ENCODE results near the gene HAUS3.

Gene HAUS3

DNA sequence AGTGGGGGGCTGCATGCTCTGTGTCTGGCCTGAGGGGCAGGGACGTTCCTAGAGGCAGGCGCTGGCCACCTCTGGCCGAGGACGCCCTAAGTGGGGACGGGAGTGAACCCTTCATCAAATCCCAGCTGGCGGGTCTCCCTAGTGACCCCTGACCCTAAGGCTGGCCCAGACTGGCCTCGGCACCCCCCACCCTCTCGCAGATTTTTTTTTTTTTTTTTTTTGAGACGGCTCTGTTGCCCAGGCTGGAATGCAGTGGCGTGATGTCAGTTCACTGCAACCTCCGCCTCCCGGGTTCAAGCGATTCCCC, 21.0 kb upstream of the HAUS3 start:
- FAIRE-seq: no peak

DNA sequence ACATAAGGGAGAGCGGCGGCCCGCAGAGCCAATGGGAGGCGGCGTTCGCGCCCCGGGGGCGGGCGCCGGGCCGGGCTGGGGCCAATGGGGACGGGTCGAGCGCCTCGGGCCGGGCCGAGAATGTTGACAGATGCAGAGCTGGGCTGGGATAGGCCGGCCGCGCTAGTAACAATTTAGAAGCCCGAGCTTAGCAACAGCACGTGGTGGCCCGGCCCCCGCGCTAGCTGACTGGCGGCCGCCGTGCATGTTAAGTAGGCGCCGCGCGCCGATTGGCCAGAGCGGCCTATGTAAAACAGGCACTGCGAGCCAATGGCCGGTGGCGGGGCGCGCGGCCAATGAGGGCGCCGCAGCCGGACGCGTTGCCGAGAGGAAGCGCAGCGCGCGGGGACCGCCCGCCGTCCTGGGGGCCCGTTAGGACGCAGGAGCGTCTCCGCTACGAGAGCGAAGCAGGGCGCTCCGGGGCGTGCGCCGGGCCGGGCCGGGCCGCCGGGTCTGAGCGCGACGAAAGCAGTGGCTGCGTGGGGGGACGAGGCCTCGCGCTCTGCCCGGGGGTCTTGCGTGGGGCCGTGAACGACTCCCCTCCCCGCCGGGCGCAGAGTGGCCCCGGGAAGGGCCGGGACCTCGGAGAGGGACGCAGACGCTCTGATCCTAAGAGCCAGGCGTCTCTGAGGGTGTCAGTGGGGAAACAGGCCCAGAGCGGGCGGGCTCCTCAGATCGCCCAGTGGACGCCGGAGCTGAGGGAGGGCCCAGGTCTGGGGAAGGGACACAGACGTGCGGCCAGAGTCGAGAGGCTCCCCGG, 20.4 kb upstream of the HAUS3 start:
- no peak for FAIRE-seq

DNA sequence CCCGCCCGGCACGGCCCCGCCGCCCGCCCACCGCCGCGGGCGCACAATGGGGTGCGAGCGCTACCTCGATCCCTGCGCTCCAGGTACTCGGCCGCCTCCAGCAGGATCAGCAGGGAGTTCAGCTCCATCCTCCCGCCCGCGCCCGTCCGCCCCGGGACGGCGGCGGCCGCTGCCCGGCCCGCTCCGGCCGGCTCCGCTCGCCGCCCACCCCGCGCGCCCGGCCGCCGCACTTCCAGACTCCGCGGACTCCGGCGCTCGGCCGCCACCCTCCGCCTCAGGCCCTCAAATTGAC, 19.9 kb upstream of the HAUS3 start, which contains the start of gene MXD4:
Gene MXD4 (minus strand): TSS at position 257 of the 292 bp plus-strand sequence. CDS start 129 bp downstream, at position 128.
- FAIRE-seq: no peak

DNA sequence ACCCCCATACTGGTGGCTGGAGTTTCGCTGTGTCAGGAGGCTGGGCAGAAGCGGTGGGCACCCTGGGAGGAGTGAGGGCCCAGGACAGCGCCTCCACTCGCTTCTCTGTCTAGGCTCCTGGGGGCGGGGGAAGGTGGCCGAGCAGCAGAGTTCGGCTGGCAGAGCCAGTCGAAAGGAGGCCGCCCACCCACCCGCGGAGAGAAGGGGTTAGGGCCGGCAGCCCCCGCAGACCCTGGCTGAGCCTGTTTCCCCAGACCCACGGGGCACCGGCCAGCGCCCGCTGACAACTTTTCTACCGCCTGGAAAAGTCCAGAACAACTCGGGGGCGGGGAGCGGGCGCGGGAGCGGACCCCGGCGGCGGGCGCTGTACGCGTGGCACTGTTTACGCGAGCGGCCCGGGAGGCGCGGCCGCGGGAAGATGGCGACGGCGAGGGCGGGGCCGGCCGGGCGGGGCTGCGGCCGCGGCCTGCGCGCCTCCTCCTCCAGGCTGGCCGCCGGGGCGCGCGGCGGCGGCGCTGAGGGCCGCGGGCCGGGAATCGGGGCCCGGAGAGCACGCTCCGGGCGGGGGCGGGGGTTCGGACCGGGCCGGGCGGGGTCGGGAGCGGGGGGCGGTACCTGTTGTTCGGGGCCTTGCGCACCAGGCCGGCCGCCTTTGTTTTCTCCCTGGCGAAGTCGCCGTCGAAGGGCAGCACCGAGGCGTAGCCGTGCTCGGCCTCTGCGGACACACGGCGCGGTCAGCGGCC, 19.4 kb upstream of the HAUS3 start:
- FAIRE-seq: no peak

DNA sequence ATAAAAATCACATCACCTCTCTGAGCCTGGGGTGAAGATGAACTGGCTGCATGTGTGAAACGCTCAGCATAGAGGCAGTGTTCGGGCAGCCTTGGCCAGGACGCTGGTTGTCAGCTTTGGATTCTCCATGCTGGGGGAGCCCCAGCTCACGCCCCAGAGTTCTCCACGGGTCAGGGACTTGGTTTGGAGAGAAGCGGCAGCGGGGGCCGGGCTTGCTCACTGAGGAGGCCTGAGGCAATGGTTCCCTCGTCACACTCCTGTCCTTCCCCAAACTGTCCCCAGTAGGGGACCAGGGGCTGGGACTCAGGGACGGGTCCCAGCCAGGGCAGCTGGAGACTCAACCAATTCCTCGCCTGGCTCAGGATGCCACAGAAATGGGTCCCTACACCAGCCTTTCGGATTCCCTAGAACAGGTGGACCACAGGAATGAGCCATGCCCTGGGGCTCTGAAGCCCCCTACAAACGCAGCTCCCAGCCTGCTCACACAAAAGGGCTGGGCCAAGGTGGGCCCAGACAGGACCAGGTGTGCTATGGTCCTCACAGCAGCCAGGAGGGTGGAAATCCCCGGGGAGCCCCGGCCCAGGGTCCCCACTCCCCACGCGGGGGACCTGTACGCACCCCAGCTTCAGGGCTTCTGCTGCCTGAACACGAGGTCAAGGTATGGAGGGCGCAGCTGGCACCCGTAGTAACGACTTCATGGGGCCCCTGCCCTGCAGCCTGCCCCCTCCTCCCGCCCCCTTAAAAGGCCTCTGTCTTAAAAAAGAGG, 18.6 kb upstream of the HAUS3 start:
- no peak for FAIRE-seq

DNA sequence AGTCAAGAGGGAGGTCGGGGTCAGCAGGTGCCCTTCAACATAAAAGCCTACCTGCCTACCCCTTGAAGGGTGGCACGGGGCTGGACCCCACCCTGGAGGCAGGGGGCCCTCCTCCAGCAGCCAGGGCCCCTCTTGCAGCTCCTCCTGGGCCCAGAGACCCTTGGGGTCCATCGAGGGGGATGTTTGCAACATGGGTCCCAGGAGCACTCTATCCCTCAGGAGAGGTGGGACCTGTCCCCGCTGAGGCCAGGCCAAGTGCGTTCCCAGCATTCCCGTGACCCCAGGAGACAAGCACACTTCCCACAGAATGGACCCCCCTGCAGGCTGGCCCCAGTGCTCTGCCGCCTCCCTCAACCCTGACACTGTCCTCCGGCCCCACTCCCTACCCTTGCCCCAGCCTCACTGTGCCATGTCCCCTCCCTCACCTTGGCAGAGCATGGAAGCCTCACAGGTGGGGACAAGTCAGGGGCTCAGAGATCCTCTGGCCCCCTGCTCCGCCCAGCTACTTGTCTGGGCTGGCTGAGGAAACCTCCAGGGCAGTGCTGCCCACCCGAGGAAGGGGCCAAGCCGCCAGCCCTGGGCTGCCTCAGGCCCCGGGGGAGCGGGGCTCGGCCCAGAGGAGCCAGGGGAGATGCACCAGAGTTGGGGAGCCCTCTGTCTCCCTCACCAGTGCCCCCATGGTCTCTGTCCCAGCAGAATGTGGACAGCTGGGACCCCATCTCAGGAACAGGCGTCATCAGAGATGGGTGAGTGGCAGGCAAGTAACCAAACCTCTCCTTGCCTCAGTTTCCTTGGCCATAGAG, 17.8 kb upstream of the HAUS3 start:
- FAIRE-seq: no peak

DNA sequence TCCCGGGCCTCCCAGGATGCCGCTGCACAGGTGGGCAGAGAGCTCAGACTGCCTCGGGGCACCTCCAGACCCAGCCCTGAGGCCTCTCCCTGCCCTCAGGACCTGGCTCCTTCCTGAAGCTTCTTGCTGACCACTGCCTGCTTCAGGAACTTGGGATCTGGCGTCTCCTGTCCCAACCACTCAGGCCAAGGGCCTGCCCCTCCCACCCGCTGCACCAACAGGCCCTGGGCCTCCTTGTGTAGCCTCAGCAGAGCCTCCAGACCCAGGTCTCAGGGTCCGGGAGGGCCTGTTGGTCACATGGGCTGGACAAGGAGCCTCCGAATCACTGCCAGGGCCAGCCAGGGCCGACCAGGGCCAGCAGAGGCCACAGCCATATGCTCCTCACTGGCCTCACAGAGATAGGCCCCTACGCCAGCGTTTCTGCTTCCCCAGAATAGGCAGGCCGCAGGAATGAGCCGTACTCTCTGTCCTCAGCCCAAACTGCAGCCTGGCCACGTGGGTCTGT, 17.2 kb upstream of the HAUS3 start:
- FAIRE-seq: no peak

DNA sequence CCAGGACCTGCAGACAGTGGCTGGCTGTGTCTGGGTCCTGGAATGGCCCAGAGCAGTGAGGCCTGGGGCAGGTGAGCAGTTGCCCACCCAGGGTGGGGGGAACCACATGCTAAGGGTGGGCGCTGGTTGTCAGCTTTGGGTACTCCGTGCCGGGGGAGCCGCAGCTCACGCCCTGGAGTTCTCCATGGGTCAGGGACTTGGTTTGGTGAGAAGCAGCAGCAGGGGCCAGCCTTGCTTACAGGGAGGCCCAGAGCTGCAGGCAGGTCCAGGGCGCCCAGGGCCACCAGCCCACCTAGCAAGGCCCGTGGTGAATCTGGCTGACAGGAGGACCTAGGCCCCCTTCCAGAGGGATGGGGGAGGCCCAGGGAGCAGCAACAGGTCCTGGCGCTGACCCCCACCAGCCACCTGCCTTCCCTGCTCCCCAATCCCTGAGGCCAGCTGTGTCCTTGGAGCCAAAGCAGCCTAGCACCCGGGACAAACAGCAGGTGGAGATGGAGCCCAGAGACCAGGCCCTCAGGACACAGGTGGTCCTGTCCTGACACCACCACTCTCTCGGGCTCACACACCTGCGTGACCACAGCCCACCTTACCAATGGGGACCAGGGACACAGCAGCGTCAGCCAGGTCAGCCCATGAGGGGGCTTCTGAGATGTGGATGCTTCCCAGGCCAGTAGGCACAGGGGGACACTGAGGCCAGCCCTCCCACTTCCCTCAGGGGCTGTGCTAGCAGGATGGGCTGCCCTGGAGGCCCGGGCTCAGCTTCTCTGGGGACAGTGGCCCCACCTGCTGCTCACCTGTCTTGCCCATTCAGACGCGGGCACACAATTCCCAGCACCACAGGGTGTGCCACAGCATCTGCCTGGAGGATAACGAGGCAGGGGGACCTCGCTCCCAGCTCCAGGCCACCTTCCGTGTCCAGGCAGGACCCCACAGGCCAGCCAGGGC, 16.4 kb upstream of the HAUS3 start:
- no peak for FAIRE-seq

DNA sequence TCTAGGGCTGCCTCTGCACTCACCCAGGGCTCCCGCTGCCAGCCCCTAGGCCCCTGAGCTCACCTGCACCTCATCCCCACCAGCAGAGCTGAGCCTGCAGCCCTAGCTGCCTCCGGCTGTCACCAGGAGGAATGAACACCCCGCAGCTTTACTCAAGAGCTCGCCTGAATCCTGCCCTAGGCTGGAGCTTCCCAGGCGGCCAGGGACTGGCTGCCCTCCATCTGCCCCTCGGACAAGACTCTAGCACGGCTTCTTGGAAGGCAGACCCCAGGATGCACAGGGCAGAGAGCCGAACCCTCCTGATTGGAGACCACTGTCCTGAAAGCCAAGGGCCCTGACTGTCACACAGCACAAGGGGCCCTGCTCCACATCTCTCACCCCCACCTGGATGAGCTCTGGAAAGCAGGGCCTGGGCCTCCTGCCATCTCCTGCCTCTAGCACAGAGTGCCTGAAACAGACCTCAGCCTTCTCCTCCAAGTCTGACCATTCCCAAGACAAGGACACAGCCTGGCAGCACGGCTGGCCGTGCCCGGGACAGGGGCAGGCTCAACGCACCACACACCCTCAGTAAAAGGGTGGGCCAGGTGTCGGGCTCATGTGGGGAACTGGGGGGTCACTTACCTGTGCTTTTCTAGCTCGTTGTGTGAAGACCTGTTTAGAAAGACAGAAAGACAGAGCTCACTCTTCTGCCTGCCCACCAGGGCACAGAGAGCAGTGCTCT, 15.6 kb upstream of the HAUS3 start:
- no peak for FAIRE-seq

DNA sequence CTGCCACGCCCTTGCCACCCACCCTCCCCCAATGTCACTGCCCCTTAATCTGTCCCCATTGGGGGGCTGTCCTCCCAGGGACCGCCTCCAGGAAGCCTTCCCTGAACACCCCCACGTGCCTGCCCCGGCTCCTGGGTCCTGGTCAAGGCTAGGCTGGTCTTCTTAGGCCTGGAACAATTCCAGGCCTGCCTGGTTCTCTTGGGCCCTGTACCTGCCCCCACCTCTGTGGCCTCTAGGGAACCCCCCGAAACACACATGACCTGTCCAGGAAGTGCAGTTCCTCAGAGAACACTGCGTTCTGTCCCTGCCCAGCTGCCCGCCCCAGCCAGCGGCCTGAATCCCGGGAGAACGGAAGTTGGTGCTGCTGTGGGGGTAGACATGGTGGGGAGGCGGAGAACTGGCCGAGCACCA, 14.9 kb upstream of the HAUS3 start:
- FAIRE-seq: no peak

DNA sequence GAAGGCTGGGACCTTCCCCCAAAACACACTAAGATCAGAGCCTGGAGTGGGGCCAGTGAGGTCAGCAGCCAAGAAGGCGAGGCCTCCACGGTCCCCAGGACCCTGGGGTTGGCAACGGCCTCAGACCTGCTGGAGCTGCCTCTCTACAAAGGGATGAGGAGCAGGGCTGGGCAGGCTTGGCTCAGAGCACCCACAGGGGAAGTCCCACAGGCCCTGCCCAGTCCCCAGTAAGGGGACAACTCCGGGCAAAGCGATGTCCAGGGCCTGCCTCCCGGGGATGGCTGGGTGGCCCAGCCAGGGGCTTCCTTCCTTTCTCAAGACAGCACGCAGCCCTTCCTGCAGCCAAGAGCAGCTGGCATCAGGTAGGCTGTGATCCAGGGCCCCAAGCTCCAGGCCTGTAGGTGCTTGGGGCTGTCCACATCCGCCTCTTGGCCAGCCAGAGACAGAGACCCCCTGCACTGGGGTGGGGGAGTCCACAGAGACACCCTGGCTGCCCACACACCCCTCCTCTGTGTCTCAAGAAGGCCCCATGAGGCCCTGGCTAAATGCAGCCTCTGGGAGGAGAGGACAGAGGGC, 14.3 kb upstream of the HAUS3 start:
- no peak for FAIRE-seq

DNA sequence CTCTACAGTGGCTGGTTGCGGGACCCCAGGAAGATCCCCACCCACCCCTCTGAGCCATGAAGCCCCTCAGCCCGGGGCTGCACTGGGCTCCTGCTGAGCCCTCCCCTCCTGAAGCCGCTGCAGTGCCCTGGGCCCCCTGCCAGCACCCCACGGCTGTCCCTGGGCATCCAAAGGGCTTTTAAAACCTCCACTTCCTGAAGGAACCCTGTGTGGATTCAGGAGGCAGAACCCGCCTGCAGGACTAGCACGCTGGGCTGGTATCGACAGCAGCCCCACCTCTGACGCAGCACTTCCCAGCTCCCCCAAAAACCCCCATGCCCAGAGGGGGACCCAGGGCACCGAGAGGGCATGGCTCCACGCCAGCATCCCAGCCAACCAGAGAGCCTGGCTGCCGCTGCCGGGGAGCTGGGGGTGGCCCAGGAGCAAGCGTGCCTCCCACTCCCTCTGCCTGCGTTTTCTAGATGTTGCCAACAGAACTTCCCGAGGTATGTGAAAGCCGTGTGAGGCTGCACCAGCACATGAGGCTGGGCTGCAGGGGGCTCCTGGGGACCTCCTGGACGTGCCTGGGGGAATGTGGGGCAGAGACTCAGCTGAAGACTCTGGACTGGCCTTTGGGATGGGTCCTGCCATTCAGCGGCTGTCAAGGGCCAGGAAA, 13.7 kb upstream of the HAUS3 start:
- no peak for FAIRE-seq

DNA sequence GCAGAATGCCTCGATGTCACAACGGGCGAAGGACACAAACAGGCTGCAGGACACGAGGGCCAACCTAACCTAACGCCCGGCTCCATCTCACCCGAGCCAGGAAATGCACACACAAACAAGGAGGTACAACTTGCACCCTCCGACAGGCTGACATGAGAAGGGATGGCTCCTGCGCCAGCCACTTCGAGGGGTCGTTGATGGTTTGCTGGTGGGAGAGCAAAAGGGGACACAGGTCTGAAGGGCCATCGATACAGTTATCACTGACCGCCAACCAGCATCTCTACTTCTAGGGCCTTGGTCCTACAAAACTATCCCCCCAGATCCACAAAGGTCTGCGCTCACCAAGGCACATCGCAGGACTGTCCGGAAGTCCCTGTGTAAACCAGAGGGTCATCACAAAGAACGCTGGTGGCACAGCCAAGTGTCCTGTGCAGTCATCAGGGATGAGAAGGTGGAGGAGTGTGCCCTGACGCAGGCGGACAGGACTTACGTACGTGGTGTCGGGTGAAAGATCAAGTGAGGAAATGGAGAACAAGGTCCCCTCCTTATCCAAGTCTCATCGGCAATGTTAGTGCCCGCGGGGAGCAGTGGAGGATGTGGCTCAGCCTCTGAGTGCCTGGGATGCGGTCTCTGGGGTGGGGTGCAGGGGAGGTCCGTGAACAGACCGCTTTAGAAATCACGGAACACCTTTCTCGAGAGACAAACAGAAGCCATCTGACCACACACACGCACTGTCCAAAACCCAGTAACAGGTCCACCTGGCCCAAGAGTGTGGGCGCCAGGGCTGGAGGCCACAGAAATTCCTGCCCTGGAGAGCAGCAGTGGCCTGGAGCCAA, 13.0 kb upstream of the HAUS3 start:
- no peak for FAIRE-seq

DNA sequence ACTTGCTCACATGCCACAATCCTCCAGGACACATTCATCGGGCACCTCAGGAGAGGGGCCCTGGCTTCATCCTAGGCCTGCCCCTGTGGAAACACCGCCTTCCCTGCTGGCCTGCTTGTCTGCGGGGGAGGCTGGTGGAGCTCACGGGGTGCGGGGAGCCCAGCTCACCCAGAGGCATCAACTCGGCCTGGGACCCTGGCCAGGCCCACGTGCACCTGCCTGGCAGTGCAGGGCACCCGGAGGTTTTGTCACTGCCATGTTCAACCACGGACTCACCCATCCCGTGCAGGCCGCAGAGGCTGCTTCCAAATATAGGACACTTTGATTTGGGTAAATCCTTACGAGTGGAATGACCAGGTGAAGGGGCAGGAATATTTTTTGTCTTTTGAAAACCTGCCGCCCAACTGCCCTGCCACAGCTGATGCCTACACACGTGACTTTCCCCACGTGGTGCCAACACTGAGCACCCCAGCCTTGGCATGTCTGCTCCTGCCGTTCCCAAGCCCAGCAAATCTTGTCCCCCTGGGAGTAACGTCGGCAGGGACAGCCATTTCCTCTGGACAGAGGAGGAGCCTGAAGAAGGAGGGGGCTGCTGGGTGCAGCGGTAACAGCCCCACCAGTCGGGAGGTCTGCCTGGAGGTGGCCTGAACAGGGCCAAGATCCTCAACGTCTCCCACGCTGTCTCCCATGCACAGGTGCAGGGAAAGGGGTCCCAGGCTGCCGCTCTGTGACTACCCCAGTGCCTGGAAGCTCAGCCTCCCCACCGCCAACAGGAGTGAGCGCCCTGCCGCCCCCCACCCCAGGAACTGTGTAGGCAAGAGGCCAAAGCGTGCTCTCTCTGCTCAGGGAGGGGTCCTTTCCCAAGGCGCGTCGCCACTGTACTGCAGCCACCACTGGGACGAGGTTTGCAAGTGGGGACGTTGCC, 11.5 kb upstream of the HAUS3 start:
- FAIRE-seq: no peak

DNA sequence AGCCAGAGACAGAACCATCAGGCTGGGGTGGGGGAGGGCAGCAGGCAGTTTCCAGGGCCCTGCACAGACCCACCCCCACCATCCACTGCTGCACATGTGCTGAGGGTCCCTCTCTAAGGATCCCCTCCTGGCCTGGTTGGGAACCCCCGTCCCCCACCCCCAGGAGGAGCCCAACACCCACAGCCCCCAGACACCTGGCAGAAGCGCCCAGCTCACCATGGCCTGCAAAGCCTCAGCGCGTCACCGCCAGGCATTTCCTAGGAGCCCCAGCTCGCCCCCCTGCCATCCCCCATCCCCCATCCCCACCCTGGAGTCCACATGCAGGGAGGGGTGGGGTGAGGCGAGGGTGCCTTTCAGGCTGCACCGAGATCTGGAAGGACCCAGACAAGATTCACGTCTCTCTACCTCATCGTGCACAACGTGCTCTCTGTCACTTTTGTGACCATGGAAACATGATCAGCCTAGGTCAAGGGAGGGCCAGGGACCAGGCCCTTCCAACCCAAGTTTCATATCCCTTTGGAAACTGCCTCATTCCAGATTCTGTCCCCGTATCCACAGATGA, 10.7 kb upstream of the HAUS3 start:
- FAIRE-seq: no peak

DNA sequence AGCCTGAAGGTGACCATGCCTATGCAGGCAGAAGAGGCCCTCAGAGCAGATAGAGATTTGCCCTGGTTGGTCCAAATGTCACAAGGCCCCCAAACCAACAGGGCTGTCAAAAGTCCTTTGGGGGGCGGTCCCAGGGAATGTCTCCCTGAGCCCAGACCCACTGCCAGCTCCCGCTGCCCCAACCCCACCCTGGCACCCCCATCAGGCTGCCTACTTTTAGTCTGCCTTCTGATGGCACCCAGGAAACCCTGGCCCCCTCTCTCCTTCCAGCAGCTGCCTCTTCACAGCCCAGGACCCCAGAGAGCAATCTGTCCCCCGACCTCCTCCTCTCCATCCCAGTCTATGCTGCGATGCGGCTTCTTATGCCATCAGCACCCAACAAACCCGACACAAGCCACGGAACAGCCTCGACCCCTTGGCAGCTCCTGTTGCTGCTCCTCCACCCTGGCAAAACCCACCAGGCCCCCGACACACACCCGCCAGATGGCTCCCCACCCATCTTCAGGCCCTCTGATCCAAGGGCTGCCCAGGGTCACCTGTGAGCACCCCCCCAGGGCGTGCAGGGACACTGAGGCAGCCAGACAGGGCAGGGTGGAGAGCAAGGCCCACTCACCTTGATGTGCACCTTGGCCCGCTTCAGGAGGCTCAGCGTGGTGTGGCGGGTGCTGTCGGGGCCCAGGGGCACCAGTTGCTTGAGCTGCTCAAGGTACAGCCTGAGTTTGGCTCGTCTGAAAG, 10.0 kb upstream of the HAUS3 start:
- no peak for FAIRE-seq
